NCI-H2107 treated with DMSO at 0.1 percent for 48 hours (cell line): ENCODE results near the gene GPD1.

Source experiments
- DNase-seq: peaks from one replicate; lab custom pipeline; 2025; ENCODE audit not compliant: unreplicated experiment; lab: John Stamatoyannopoulos, UW

Gene GPD1

GRCh38 chr12:50099302-50100008 is 4.4 kb upstream of the GPD1 start:
- no peak for DNase-seq

DNA sequence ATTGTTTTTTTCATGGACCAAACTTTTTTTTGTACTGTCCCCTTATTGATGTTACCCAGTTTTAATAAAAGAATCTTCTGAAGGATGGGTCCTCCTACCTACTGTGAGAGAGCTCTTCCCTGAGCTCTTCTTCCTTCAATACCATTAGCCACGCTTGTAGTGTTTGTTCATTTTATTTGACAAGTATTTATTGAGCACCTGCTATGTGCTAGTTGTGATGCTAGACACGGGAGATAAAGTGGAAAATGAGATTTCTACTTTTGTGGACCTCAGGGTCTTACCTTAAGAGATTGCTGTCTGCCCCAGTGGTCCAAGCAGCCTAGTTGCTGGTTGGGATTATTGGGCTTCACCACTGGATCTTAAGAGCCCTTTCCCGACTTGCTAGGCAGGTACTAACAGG is 3.2 kb upstream of the GPD1 start:
- DNase-seq: no peak

GRCh38 chr12:50101663-50102062 is 2.1 kb upstream of the GPD1 start:
- no peak for DNase-seq

- DNase-seq: no peak
These were observed 1.7 kb upstream of the GPD1 start for GRCh38 chr12:50102131-50102531.

DNA sequence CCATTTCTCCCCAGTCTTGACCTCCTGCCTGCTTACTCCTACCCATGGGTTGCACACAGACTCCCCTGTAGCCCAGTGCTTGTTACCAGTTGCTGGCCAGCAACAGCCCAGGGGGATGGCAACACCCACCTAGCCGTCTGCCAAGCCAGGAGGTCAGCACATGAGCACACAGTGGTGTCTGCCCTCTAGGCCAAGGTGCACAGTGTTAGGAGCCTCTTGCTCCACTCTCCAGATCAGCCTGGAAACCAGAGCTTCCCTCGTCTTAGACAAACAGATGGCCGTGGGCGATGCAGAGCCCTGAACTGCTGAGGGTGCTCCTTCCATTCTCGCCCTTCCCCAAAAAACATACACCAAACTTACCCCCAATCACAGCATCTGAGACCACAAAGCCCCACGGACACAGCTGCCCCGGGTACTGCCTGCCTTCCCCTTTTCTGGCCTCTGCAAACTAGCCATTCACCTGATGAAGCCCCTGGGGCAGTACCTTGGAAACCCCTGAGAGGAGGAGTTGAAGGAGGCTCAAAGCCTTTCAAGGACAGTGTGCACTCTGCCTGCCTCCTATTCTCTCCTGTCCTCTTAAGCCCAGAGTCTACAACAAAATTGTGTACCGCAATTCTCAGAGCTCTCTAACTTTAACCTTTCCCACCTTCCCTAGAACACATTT is 1.0 kb upstream of the GPD1 start:
- DNase-seq: no peak

- DNase-seq: no peak
These were observed 457 bp upstream of the GPD1 start for GRCh38 chr12:50103351-50103750.

- DNase-seq: no peak
These were observed 884 bp downstream of the GPD1 start for GRCh38 chr12:50104417-50105366.

GRCh38 chr12:50105913-50106450 is 2.2 kb downstream of the GPD1 start:
- DNase-seq: no peak

- no peak for DNase-seq
These were observed 3.1 kb downstream of the GPD1 start for GRCh38 chr12:50106907-50107306.

DNA sequence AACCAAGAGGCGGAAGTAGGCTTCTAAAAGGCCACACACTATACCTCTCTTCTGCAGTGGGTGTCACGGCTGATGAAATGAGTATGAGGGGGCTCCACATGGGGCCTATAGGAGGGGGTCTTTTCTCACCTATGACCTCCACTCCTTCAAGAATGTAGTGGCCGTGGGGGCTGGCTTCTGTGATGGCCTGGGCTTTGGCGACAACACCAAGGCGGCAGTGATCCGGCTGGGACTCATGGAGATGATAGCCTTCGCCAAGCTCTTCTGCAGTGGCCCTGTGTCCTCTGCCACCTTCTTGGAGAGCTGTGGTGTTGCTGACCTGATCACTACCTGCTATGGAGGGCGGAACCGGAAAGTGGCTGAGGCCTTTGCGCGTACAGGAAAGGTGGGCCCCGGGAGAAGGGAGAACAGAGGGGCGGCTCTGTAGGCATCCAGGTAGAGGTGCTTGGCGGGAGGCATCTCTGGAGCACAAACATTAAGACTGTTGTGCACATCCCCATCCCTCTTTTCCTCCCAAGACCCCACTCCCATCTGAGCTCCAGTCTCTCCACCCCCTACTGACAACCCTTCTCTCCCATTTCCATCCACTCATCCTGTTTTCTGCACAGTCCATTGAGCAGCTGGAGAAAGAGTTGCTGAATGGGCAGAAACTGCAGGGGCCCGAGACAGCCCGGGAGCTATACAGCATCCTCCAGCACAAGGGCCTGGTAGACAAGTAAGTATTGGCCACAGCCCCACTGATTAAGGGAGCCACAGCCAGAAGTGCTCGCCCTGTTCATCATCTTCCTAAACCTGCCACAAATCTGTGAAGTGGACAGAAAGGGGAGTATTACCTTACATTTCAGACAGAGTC is 3.8 kb downstream of the GPD1 start:
- DNase-seq: no peak

DNA sequence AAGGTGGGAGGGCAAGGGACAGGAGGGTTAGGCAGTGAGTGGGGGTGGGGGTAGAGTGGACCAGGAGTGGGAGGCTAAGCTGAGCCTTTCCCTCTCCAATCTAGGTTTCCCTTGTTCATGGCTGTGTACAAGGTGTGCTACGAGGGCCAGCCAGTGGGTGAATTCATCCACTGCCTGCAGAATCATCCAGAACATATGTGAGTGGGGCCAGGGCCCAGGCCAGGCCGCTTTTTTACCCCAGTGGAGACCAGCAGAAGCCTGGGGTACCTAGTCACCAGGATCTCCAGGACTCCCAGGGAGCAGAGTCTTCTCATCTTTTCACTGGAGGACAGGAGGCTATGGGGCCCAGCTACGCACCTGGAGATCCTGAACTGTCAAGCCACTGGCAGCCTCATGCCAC is 5.5 kb downstream of the GPD1 start:
- no peak for DNase-seq

DNA sequence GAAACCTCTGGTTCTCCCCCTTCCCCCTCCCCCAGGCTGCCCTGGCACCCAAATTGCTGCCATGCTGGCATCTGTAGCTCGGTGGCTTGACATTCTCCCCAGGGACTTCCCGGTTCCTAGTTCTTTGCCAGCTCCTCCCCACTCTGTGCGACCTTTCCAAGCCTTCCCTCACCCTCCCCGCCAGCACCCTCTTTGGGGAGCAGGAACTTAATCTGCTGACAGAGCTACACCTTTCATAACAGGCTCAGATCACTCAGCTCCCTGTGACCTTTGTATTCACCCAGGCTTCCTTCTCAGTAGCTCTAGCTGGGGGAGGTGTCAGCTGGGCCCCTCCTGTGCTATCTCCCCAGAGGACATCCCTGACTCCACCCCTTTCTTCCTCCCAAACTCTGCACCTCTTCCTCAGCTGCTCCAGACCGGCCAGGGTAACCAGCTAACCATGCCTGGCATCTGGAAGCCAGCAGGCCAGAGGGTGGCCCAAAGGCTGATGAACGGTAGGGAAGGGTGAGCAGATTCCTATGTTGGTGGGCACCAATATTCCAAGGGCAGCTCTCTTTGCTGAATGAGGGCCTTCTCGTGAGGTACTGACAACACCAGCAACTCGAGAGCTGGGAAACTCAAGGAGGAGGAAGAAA is 6.4 kb downstream of the GPD1 start:
- peak; percentile 83 for DNase-seq

DNA sequence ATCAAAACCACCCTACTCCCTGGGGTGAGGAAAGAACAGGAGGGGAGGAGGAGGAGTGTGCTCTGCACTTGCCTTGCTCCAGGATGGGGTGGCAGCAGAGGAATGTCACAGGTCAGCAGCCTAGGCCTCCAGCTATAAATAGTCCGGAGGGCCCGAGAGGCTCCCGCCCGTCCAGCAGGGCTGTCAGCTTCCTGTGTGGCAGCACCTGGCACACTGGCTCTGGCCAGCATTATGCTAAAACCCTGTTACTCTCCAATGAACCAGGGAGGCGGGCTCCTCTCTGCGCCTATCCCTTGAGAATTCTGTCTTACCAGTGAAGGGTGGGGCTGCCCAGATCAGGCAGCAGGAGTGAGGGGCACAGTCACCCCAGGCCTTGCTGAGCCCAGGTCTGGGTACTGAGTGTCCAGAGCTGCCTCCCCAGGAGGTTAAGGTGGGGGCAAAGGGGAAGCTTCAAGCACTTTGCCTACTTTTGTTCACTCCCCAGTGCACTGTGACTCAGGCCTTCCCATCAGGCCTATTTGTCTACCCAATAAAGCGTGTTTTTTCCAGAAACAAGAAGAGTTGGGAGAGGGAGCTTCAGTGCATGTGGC is 7.0 kb downstream of the GPD1 start:
- DNase-seq: peak; percentile 73

GRCh38 chr12:50111395-50111692 is 7.5 kb downstream of the GPD1 start:
- DNase-seq: no peak

- DNase-seq: peak; percentile 99
These were observed 8.1 kb downstream of the GPD1 start, which contains the start of gene COX14 for GRCh38 chr12:50111693-50112455. COX14 (plus strand) TSS chr12:50112236; CDS start chr12:50120044, 7,808 bp downstream.

DNA sequence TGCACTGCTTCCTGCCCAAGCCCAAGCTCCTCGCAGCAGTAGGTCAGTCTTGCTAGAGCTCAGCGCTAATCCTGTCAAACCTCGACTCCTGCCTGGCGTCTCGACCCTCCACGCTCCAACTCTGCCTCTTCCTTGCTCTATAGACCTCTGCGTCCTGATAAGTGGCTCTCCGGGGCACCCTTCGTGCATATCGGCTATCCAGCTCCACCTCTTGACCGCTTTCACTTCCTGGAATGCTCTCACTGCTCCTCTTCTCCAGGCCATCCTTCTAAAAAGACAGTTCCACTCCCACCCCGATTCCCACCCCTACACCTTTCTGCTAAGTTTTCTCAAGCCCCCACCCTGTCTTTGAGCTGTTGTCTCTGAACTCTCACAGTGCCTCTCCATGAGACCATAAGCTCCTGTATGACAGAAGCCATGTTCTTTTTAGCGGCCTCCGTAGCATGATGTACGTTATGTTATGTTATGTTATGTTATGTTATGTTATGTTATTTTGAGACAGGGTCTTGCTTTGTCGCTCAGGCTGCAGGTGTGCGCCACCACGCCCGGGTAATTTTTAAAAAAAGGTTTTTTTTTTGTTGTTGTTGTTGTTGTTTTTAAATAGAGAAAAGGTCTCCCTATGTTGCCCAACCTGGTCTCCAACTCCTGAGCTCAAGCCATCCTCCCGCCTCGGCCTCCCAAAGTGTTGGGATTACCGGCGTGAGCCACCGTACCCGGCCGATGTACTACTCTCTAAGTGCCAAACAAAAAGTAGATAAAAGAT is 8.8 kb downstream of the GPD1 start:
- DNase-seq: peak; percentile 59

GRCh38 chr12:50117057-50117622 is 13.3 kb downstream of the GPD1 start:
- no peak for DNase-seq

DNA sequence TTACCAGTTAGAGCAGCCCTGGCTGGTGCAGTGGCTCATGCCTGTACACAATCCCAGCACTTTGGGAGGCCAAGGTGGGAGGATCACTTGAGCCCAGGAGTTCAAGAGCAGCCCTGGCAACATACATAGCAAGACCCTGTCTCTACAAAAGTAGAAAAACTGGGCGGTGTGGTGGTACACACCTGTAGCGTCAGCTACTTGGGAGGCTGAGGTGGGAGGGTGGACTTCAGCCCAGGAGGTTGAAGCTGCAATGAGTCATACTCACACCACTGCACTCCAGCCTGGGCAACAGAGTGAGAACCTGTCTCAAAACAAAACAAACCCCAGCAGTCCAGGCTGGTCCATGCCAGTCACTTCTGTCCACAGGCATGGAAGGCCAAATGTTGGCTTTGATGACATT is 15.6 kb downstream of the GPD1 start:
- no peak for DNase-seq
